HG03457 (cell line): ENCODE measurements around the gene C2CD2L.
"Not testable (repeated sequence)": the region's sequence is repeated elsewhere in the genome, so short reads cannot be mapped to it uniquely, and the experiment has no call there.

Source experiments
- ATAC-seq: cut with Tn5 transposase; IDR thresholded peaks from one replicate; pipeline ENCODE4 v1.9.1; 2021; ENCODE audit warnings: moderate number of reproducible peaks; ENCODE audit not compliant: unreplicated experiment

The C2CD2L gene

GRCh38 chr11:119092880-119093842 lies 14.0 kb upstream of the C2CD2L start:
- ATAC-seq: no peak

- peak; percentile 7 for ATAC-seq
Measured at GRCh38 chr11:119093942-119094815, 13.0 kb upstream of the C2CD2L start.

DNA sequence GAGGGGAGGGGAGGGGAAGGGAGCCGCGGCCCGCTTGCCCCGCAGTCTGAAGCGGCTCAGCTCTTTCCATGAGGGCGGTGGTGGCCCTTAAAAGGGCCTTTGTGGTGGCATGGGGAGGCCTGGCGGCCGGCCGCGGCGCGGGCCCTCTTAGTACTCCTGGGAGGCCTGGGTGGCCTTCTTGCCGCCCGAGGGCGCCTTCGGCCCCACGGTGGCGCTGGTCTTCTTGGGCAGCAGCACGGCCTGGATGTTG lies 12.4 kb upstream of the C2CD2L start:
- ATAC-seq: peak; percentile 17

DNA sequence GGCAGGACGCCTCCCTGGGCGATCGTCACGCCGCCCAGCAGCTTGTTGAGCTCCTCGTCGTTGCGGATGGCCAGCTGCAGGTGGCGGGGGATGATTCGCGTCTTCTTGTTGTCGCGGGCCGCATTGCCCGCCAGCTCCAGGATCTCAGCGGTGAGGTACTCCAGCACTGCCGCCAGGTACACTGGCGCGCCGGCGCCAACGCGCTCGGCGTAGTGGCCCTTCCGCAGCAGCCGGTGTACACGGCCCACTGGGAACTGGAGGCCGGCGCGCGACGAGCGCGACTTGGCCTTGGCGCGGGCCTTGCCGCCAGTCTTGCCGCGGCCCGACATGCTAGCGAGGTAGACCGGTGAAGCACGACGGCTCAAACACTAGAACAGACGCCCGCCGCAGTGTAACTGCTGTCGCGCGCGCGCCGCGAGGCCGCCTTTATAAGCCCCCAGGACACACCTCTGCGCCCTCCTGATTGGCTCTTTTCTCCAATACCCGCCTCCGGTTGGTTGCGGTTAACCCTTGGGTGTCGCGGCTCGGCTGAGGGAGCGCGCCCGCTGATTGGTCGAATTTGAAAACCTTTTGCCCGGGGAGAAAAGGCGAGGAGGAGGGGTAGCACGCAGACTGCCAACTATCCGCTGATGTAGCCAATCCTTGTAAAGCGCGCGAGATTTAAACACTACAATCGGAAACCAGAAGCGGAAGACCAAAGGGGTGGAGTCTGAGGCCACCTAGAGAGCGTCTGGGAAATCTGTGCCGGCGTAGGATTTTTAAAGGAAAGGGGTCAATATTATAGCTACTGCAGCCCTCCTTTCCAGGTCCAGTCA lies 11.9 kb upstream of the C2CD2L start:
- peak; percentile 68 for ATAC-seq

- ATAC-seq: no peak
Measured at GRCh38 chr11:119099711-119100110, 7.4 kb upstream of the C2CD2L start.

GRCh38 chr11:119100246-119100970 lies 6.7 kb upstream of the C2CD2L start:
- no peak for ATAC-seq

DNA sequence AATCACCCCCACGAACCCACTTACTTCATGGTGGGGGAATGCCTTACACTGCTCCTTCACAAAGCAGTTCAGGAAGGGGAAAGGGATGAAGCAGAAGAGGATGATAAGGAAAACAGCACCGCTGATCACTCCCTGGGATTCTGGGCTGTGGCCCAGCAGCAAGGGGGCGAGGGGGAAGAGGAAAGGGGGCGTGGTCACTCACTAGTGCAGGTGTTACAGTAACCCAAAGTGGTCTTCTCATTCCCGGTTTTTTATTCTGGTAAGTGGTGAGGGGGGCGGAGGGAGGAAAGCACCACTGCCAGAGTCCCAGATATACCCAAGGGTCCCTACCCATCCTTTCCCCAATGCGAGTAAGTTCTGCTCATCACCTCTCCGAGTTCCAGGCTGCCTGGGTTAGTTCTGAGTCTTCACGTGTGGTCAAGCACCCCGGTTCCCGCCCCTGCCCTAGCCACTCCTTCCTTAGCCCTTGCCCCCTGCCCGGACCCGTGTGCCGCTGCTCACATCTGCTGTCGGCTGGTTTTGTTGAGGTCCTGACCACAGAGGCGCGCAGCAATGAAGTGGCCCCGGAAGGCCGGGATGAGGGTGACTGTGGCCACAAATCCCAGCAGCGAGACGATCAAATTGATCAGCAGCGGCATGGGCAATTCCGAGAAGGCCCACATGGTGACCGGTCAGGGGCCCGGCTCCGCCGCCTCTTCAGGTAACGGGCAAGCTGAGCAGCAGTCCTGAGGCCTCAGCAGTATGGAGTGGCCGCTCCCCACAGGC lies 6.0 kb upstream of the C2CD2L start:
- ATAC-seq: peak; percentile 24

DNA sequence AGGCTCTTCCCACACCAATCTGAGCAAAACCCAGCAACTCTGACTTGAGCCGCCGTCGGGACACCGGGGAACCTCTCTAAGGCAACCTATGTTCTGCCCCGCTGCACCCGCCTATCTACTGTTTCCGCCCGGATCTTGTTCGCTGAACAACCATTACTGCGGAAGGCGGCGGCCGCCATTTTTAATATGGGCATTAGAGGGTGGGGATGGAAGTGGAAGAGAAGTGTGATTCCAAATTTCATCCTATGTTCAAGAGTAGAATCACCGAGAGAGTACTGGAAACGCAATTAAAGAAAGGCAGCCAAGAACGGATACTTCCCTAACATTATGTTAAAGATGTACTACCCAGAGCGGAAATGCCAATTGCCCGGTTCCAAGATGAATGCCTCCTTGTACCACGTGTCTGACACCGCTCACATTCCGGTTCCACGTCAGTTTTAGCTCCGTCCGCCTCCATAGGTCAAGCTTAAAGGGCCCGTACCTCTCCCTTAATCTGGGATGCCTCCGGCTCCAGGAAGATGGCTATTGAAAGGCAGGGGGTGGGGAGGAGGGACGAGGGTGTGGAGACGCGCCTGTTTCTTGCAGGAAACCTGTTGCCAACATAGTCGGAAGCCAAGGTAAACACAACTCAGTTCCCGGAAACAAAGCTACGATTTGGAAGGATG lies 5.3 kb upstream of the C2CD2L start, which contains the start of gene DPAGT1:
Gene DPAGT1, minus strand, starts transcription at position 95 of the 665 bp plus-strand sequence. CDS start 198 bp downstream, outside the sequence.
- peak; percentile 53 for ATAC-seq

GRCh38 chr11:119103161-119103664 lies 3.9 kb upstream of the C2CD2L start:
- ATAC-seq: not testable (repeated sequence)

GRCh38 chr11:119103793-119104192 lies 3.4 kb upstream of the C2CD2L start:
- no peak for ATAC-seq

DNA sequence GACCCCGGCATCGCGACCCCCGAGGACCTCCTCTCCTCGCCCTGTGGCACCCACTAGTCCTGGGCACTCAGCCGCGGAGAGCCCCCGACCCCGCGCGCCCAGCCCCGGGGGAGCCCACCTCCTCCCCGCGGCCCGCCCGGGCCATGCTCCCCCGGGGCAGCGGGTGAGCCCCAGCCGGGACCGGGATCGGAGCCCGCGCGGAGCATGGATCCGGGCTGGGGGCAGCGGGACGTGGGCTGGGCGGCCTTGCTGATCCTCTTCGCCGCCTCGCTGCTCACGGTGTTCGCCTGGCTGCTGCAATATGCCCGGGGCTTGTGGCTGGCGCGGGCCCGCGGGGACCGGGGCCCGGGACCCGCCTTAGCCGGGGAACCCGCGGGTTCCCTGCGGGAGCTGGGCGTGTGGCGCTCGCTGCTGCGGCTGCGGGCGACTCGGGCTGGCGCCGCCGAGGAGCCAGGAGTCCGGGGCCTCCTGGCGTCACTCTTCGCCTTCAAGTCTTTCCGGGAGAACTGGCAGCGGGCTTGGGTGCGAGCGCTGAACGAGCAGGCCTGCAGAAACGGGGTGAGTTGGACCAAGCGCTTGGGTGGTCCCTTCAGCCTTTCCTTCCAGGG lies 498 bp downstream of the C2CD2L start:
- ATAC-seq: no peak

DNA sequence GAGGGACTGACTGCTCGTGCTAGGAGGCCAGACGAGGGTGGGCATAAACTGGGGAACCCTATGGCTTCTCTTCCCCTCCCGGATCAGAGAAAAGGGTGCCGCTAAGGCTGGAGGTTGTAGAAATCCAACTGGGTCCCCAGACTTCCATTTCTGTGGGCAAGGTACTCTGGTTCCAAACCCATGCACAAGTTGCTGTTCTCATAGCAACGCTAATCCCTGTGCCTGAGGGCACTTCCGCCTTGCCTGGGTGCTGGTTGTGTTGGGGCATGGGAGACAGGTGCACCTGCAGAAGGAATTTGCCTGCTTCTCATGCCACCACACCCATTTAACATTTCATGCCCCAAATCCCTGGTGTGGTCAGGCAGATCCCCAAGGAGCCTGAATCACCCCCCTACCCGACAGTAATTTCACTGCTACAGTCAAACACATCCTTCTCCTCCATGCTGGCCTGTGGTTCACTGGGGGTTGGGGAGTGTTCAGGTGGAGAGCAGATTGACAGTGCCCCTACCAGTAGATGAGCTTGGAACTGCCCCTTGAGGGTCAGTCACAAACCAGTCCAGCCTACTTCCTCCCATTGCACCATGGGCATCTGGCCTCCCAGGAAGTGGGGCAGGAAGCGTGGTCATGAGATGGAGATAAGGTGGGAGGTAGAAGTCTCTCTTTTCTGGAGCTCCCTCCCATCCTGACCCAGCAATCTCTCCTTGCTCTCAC lies 1.2 kb downstream of the C2CD2L start:
- no peak for ATAC-seq

- ATAC-seq: no peak
Measured at GRCh38 chr11:119108857-119109221, 1.7 kb downstream of the C2CD2L start.

GRCh38 chr11:119109843-119110242 lies 2.7 kb downstream of the C2CD2L start:
- ATAC-seq: no peak

GRCh38 chr11:119110439-119110838 lies 3.3 kb downstream of the C2CD2L start:
- no peak for ATAC-seq

- ATAC-seq: no peak
Measured at GRCh38 chr11:119111361-119111925, 4.3 kb downstream of the C2CD2L start.

- ATAC-seq: no peak
Measured at GRCh38 chr11:119112314-119113020, 5.3 kb downstream of the C2CD2L start.
